K562 (cell line): ENCODE results near the gene ARHGAP10. TPM values are rescaled to one million over a fixed set of nuclear protein-coding genes. Genes with fewer than 3 reads are reported as not detected.

ENCODE experiments used
- ATAC-seq: fragments of 200-7000 bp; cut with Tn5 transposase; 3 replicates; pipeline ENCODE4 v1.9.1; 2020; ENCODE audit warnings: moderate library complexity
- BruUV-seq: library from RNA; stranded (reverse); fragments of 400-500 nt; replicated peaks from 2 replicates; lab custom pipeline; 2021; lab: Mats Ljungman, UMichigan
- CTCF ChIA-PET: fragments of 300-600 bp; formaldehyde crosslinking; extraction: SDS; loops from one replicate; lab custom pipeline; 2021; ENCODE audit warnings: low intra/inter-chr PET ratio; lab: Yijun Ruan, JAX
- POLR2A ChIA-PET: fragments of 300-600, 350-650 bp; sonication (Branson Sonifier 250); formaldehyde crosslinking; extraction: SDS; loops from one replicate; lab custom pipeline; 2021; ENCODE audit warnings: antibody characterized with exemption, inconsistent platforms; lab: Yijun Ruan, JAX
- DNase-seq, 4 experiments: peaks; one replicate each; pipeline versions ENCODE4 v3.0.0 to v3.0.0-alpha.2; 2011 to 2018; ENCODE audit warnings: low spot score in 3 of 4, mixed read lengths in 3 of 4; ENCODE audit errors: extremely low read depth in 1 of 4
- FAIRE-seq: peaks from 2 replicates; lab custom pipeline; 2011; peaks lifted over from hg19 to GRCh38; lab: Jason Lieb, UNC
- H2AFZ ChIP-seq: 2 replicates; pipeline ENCODE4 v1.6.0; 2011; ENCODE audit warnings: low read depth, low read length, control low read depth, inconsistent platforms
- H3K27ac ChIP-seq: fragments of 200-600 bp; 3 replicates; pipeline ENCODE4 v1.8.0; 2011; ENCODE audit warnings: low read depth, mild to moderate bottlenecking, control low read depth, inconsistent platforms, low read length, moderate library complexity, mixed read lengths; ENCODE audit errors: extremely low read depth
- H3K27me3 ChIP-seq, 2 experiments: fragments of 300-600 bp in 1 of 2; 2 replicates in 1 of 2; 3 replicates in 1 of 2; pipeline versions ENCODE4 v1.6.0 to v1.8.0; 2011; ENCODE audit warnings: inconsistent platforms in 2 of 2, low read length in 2 of 2, mild to moderate bottlenecking in 1 of 2, mixed read lengths in 1 of 2, moderate library complexity in 1 of 2; ENCODE audit not compliant: control insufficient read depth in 2 of 2, insufficient read depth in 2 of 2
- H3K36me3 ChIP-seq: fragments of 300-600 bp; 3 replicates; pipeline ENCODE4 v1.8.0; 2011; ENCODE audit warnings: mild to moderate bottlenecking, low read length, inconsistent platforms; ENCODE audit not compliant: control insufficient read depth, insufficient read depth
- H3K4me1 ChIP-seq, 2 experiments: fragments of 200-600 bp in 1 of 2; replicated peaks in 1 of 2; 2 replicates in 1 of 2; 3 replicates in 1 of 2; pipeline versions ENCODE4 v1.5.1 to v1.8.0; 2011; ENCODE audit warnings: inconsistent platforms in 2 of 2, low read length in 2 of 2, mild to moderate bottlenecking in 1 of 2, mixed read lengths in 1 of 2, moderate library complexity in 1 of 2; ENCODE audit not compliant: control insufficient read depth in 2 of 2, insufficient read depth in 2 of 2
- H3K4me2 ChIP-seq: 2 replicates; pipeline ENCODE4 v1.6.1; 2011; ENCODE audit warnings: low read length, control low read depth, inconsistent platforms, mixed read lengths; ENCODE audit not compliant: insufficient read depth
- H3K4me3 ChIP-seq: fragments of 200-600 bp; sonication (generic), shearing (Covaris generic); 2 replicates; pipeline ENCODE4 v1.5.1; 2016; ENCODE audit warnings: control low read depth, inconsistent platforms
- H3K79me2 ChIP-seq: fragments of 200-600 bp; 3 replicates; pipeline ENCODE4 v1.8.0; 2011; ENCODE audit warnings: low read length, inconsistent platforms; ENCODE audit not compliant: control insufficient read depth, insufficient read depth
- H3K9ac ChIP-seq, 2 experiments: 2 replicates each; pipeline versions ENCODE4 v1.6.0 to v1.6.1; 2011; ENCODE audit warnings: low read depth in 2 of 2, low read length in 2 of 2, control low read depth in 1 of 2, inconsistent platforms in 1 of 2, mild to moderate bottlenecking in 1 of 2, mixed read lengths in 1 of 2; ENCODE audit not compliant: insufficient read depth in 1 of 2
- H3K9me1 ChIP-seq: one replicate; pipeline ENCODE4 v1.6.0; 2011; ENCODE audit warnings: inconsistent platforms, mild to moderate bottlenecking, low read length, moderate library complexity; ENCODE audit not compliant: control insufficient read depth, insufficient read depth
- H3K9me3 ChIP-seq: replicated peaks from 2 replicates; pipeline ENCODE4 v1.5.1; 2011; ENCODE audit warnings: low read depth, low read length, inconsistent platforms; ENCODE audit not compliant: control insufficient read depth, insufficient read depth
- H4K20me1 ChIP-seq: replicated peaks from 2 replicates; pipeline ENCODE4 v1.6.1; 2011; ENCODE audit warnings: low read length, inconsistent platforms, mixed read lengths; ENCODE audit not compliant: control insufficient read depth, insufficient read depth
- ARID3A ChIP-seq: IDR thresholded peaks from 2 replicates; pipeline ENCODE4 v1.6.1; 2012; ENCODE audit warnings: low read depth, low read length, improper control_type of control experiment, borderline replicate concordance
- CBX2 ChIP-seq: fragments of 200-600 bp; sonication (generic); IDR thresholded peaks from one replicate; pipeline ENCODE4 v1.6.1; 2012; ENCODE audit warnings: mild to moderate bottlenecking, low read length, inconsistent platforms; ENCODE audit not compliant: insufficient read depth, poor library complexity, severe bottlenecking
- DDX20 ChIP-seq: fragments of 450-650 bp; IDR thresholded peaks from 2 replicates; pipeline ENCODE4 v1.6.1; 2016; ENCODE audit warnings: missing genetic modification characterization, low read depth, mild to moderate bottlenecking, missing compliant biosample characterization, moderate library complexity
- HNRNPL ChIP-seq: fragments of 200-400 bp; formaldehyde crosslinking; IDR thresholded peaks from 2 replicates; pipeline ENCODE4 v1.6.1; 2017; ENCODE audit warnings: low read depth, mild to moderate bottlenecking, low read length
- MECOM ChIP-seq: fragments of 250-450 bp; sonication (Bioruptor Pico); IDR thresholded peaks from 2 replicates; pipeline ENCODE4 v1.8.0; 2022; ENCODE audit warnings: inconsistent platforms
- RBM14 ChIP-seq: fragments of 200-400 bp; formaldehyde crosslinking; IDR thresholded peaks from 2 replicates; pipeline ENCODE4 v1.6.1; 2018; ENCODE audit warnings: low read depth, mild to moderate bottlenecking, low read length, moderate library complexity, borderline replicate concordance; ENCODE audit not compliant: insufficient read depth
- SIRT6 ChIP-seq: IDR thresholded peaks from one replicate; pipeline ENCODE4 v1.6.1; 2012; ENCODE audit warnings: low read depth, mild to moderate bottlenecking, control low read depth, inconsistent platforms, low read length, moderate library complexity
- TFE3 ChIP-seq: fragments of 450-650 bp; formaldehyde crosslinking; IDR thresholded peaks from 2 replicates; pipeline ENCODE4 v1.4.0; 2020; ENCODE audit warnings: mild to moderate bottlenecking, mixed read lengths
- ZNF57 ChIP-seq: fragments of 450-650 bp; formaldehyde crosslinking; IDR thresholded peaks from 2 replicates; pipeline ENCODE4 v1.4.0; 2020; ENCODE audit warnings: mild to moderate bottlenecking, moderate library complexity
- ZNF696 ChIP-seq: fragments of 250-450 bp; sonication (Bioruptor Pico); conservative IDR thresholded peaks from 2 replicates; pipeline ENCODE4 v1.4.0; 2020; ENCODE audit warnings: mild to moderate bottlenecking, moderate library complexity
- whole genome bisulfite sequencing: fragments of 100-300 bp; shearing (Covaris generic); methylation state at CpG from one replicate; pipeline ENCODE4 v1.1.6; 2016; ENCODE audit warnings: low coverage, mixed read lengths; ENCODE audit not compliant: insufficient coverage; ENCODE audit errors: missing lambda C conversion rate; 5-methylcytosine and 5-hydroxymethylcytosine counted together
- in situ Hi-C: fragments of 300-500 bp; cut with MboI; formaldehyde crosslinking; loops from 4 replicates; pipeline ENCODE4 v1.15.0; 2018; ENCODE audit warnings: inconsistent platforms, mixed read lengths
- intact Hi-C: fragments of 100-400 bp; cut with micrococcal nuclease; formaldehyde crosslinking; loops from 2 replicates; pipeline ENCODE4 v1.14.2; 2022
- polyA plus RNA-seq, 8 experiments: library from polyadenylated mRNA; depleted of rRNA in 4 of 8; stranded (reverse) in 5 of 8; unstranded in 3 of 8; fragments of >200 nt; fragmentation: Nextera tagmentation in 2 of 8; fragmentation: Illumina TruSeq in 1 of 8; extraction: Ambion mirVana in 2 of 8; extraction: Trizol in 1 of 8; gene quantifications; 2 replicates each; pipeline versions ENCODE4 v1.2.1 to v1.2.3, GENCODE V29; 2011 to 2014; ENCODE audit warnings: inconsistent platforms in 1 of 8, missing spikeins in 1 of 8
- total RNA-seq, 7 experiments: library from RNA; depleted of rRNA in 6 of 7; stranded (reverse); fragments of >200 nt in 6 of 7; fragmentation: Illumina TruSeq in 2 of 7; extraction: Trizol in 2 of 7; gene quantifications; 2 replicates each; pipeline versions ENCODE4 v1.2.1 to v1.2.3, GENCODE V29; 2011 to 2021; ENCODE audit warnings: low replicate concordance in 1 of 7

Gene ARHGAP10
- total and polyA plus RNA-seq, 9 of the 15 experiments (the other 6 are each of a cell fraction or from before 2014, with no cell fraction given): 0.03 to 0.22 (median 0.06) TPM; not detected in 3

- FAIRE-seq (no peak), DNase-seq (no peak), ATAC-seq (no peak)
- Histone ChIP-seq H2AFZ (no peak overlapping the region), H3K27ac (no peak overlapping the region), H3K4me3 (no peak overlapping the region), H4K20me1 (no peaks in the 10 kb centered on the region), H3K9me3 (no peaks in the 10 kb centered on the region), H3K79me2 (no peaks in the 10 kb centered on the region), H3K36me3 (no peaks in the 10 kb centered on the region), H3K4me2 (no peak overlapping the region), H3K9ac (no peak overlapping the region), H3K27me3 (peaks cover 3 to 16% of the 10 kb centered on the region in 2 experiments; a peak in 3 of 5 replicates), H3K9me1 (no peaks in the 10 kb centered on the region), H3K4me1 (no peaks in the 10 kb centered on the region)
- POLR2A ChIA-PET: interaction anchor here (0.6 kb wide), 1 partner anchor 120 kb away, joined by 4 read pairs; no protein-coding TSS in a partner anchor
- CTCF ChIA-PET: no interaction called here
- 0% methylated on average over 4 of the region's 6 CpGs for WGBS
- intact Hi-C loops (no loop called here), in situ Hi-C loops (no loop called here)
- no peak for TF ChIP-seq ZNF57 (CRISPR knock-in tag)
- TF ChIP-seq DDX20 (tag): no peak
- no TSS peak for BruUV-seq
Observed at GRCh38 chr4:148067301-148067916, 335.5 kb downstream of the ARHGAP10 start.

GRCh38 chr4:148068065-148068911 lies 336.4 kb downstream of the ARHGAP10 start:
- POLR2A ChIA-PET: no interaction called here
- H3K9me1 ChIP-seq: no peaks in the 10 kb centered on the region
- no peak overlapping the region for H3K4me3 ChIP-seq
- H2AFZ ChIP-seq: no peak overlapping the region
- no TSS peak for BruUV-seq
- H3K4me1 ChIP-seq: no peaks in the 10 kb centered on the region
- no peaks in the 10 kb centered on the region for H3K9me3 ChIP-seq
- no peaks in the 10 kb centered on the region for H3K79me2 ChIP-seq
- H3K36me3 ChIP-seq: no peaks in the 10 kb centered on the region
- no peaks in the 10 kb centered on the region for H4K20me1 ChIP-seq
- H3K9ac ChIP-seq: no peak overlapping the region
- WGBS: 0% methylated on average over 13 of the region's 13 CpGs
- in situ Hi-C loops (no loop called here), intact Hi-C loops (no loop called here)
- DNase-seq: no peak
- ATAC-seq: no peak
- peaks cover 3 to 9% of the 10 kb centered on the region in 2 experiments; a peak in 3 of 5 replicates for H3K27me3 ChIP-seq
- CTCF ChIA-PET: no interaction called here
- H3K27ac ChIP-seq: no peak overlapping the region
- H3K4me2 ChIP-seq: no peak overlapping the region
- FAIRE-seq: no peak
- no peak for TF ChIP-seq SIRT6
- no peak for TF ChIP-seq ARID3A
- TF ChIP-seq MECOM: no peak
- TF ChIP-seq CBX2: no peak
- TF ChIP-seq TFE3 (CRISPR knock-in tag): no peak
- no peak for TF ChIP-seq RBM14
- no peak for TF ChIP-seq HNRNPL
- no peak for TF ChIP-seq ZNF696 (CRISPR knock-in tag)
